Measurements from ENCODE around the gene TRAIP.

GRCh38 chr3:49895791-49896190 lies 39.4 kb upstream of the TRAIP start:
- no peak for TF ChIP-seq EP300 (IDR thresholded peaks at IDR 0.05)
- no peak for TF ChIP-seq POLR2AphosphoS5 (IDR thresholded peaks at IDR 0.05)
